IMR-90 (cell line): ENCODE results near the gene MLST8. TPM values are rescaled to one million over a fixed set of nuclear protein-coding genes. Genes with fewer than 3 reads are reported as not detected.

ENCODE experiments used
- ATAC-seq: fragments of 200-7000 bp; cut with Tn5 transposase; 2 replicates; pipeline ENCODE4 v1.9.1; 2020; ENCODE audit warnings: low read depth, mild to moderate bottlenecking, moderate library complexity
- BruUV-seq: library from RNA; stranded (reverse); fragments of 400-500 nt; replicated peaks from 2 replicates; lab custom pipeline; 2021; lab: Mats Ljungman, UMichigan
- CTCF ChIA-PET: fragments of 300-600 bp; formaldehyde crosslinking; extraction: SDS; loops from one replicate; lab custom pipeline; 2021; ENCODE audit warnings: antibody characterized with exemption; lab: Yijun Ruan, JAX
- POLR2A ChIA-PET: fragments of 300-600 bp; sonication (Branson Sonifier 250); formaldehyde crosslinking; loops from one replicate; lab custom pipeline; 2022; ENCODE audit warnings: antibody characterized with exemption; ENCODE audit not compliant: unreplicated experiment; lab: Charles Lee
- DNase-seq: peaks from one replicate; pipeline ENCODE4 v3.0.0; 2013
- H2AFZ ChIP-seq: replicated peaks from 2 replicates; pipeline ENCODE3; 2013; ENCODE audit warnings: low read length, mild to moderate bottlenecking; ENCODE audit not compliant: poor library complexity
- H2AK5ac ChIP-seq: 2 replicates; pipeline ENCODE4 v1.6.1; 2013; ENCODE audit warnings: low read depth, low read length, inconsistent platforms
- H2AK9ac ChIP-seq: replicated peaks from 2 replicates; pipeline ENCODE3; 2013; ENCODE audit warnings: mild to moderate bottlenecking, low read depth, low read length, moderate library complexity; ENCODE audit not compliant: poor library complexity
- H2BK120ac ChIP-seq: 2 replicates; pipeline ENCODE4 v1.6.1; 2013; ENCODE audit warnings: low read depth, low read length, inconsistent platforms
- H2BK15ac ChIP-seq: 3 replicates; pipeline ENCODE4 v1.6.1; 2013; ENCODE audit warnings: low read depth, low read length, inconsistent platforms
- H2BK20ac ChIP-seq: 2 replicates; pipeline ENCODE4 v1.6.1; 2013; ENCODE audit warnings: low read depth, mild to moderate bottlenecking, inconsistent platforms, low read length, moderate library complexity
- H2BK5ac ChIP-seq: 2 replicates; pipeline ENCODE4 v1.6.1; 2013; ENCODE audit warnings: mild to moderate bottlenecking, low read depth, low read length, inconsistent platforms; ENCODE audit not compliant: poor library complexity, severe bottlenecking
- H3K14ac ChIP-seq: replicated peaks from 2 replicates; pipeline ENCODE4 v1.6.1; 2013; ENCODE audit warnings: low read depth, low read length, inconsistent platforms
- H3K18ac ChIP-seq: 2 replicates; pipeline ENCODE4 v1.6.1; 2013; ENCODE audit warnings: low read depth, low read length, control low read depth
- H3K23ac ChIP-seq: 2 replicates; pipeline ENCODE4 v1.6.1; 2013; ENCODE audit warnings: low read depth, low read length, inconsistent platforms
- H3K27ac ChIP-seq: 2 replicates; pipeline ENCODE4 v1.5.1; 2013; ENCODE audit warnings: mild to moderate bottlenecking, control low read depth, low read length; ENCODE audit not compliant: insufficient read depth
- H3K27me3 ChIP-seq: 2 replicates; pipeline ENCODE4 v1.6.1; 2013; ENCODE audit warnings: low read length; ENCODE audit not compliant: control insufficient read depth, insufficient read depth
- H3K36me3 ChIP-seq: 2 replicates; pipeline ENCODE4 v1.6.1; 2013; ENCODE audit warnings: low read length, mixed read lengths; ENCODE audit not compliant: control insufficient read depth, insufficient read depth
- H3K4ac ChIP-seq: 2 replicates; pipeline ENCODE4 v1.6.1; 2013; ENCODE audit warnings: low read depth, low read length, inconsistent platforms
- H3K4me1 ChIP-seq: 2 replicates; pipeline ENCODE4 v1.6.1; 2013; ENCODE audit warnings: low read length, mixed read lengths; ENCODE audit not compliant: control insufficient read depth, insufficient read depth
- H3K4me2 ChIP-seq: 2 replicates; pipeline ENCODE4 v1.6.1; 2013; ENCODE audit warnings: low read depth, mild to moderate bottlenecking, control low read depth, low read length, moderate library complexity
- H3K4me3 ChIP-seq: 2 replicates; pipeline ENCODE4 v1.5.1; 2013; ENCODE audit warnings: low read depth, mild to moderate bottlenecking, control low read depth, low read length, moderate library complexity; ENCODE audit not compliant: insufficient read depth
- H3K56ac ChIP-seq: 2 replicates; pipeline ENCODE4 v1.6.1; 2013; ENCODE audit warnings: low read length, inconsistent platforms; ENCODE audit not compliant: insufficient read depth; ENCODE audit errors: extremely low read depth
- H3K79me1 ChIP-seq, 2 experiments: 2 replicates each; pipeline ENCODE4 v1.6.1; 2013; ENCODE audit warnings: low read length in 2 of 2, inconsistent platforms in 1 of 2, low read depth in 1 of 2
- H3K9ac ChIP-seq: 2 replicates; pipeline ENCODE4 v1.6.1; 2013; ENCODE audit warnings: low read depth, low read length, control low read depth
- H3K9me1 ChIP-seq: 2 replicates; pipeline ENCODE4 v1.6.1; 2013; ENCODE audit warnings: low read length, inconsistent platforms; ENCODE audit not compliant: insufficient read depth
- H3K9me3 ChIP-seq: 2 replicates; pipeline ENCODE4 v1.6.1; 2013; ENCODE audit warnings: low read length; ENCODE audit not compliant: control insufficient read depth, insufficient read depth
- H4K20me1 ChIP-seq: 2 replicates; pipeline ENCODE4 v1.6.1; 2013; ENCODE audit warnings: low read length, inconsistent platforms; ENCODE audit not compliant: insufficient read depth
- H4K5ac ChIP-seq: 2 replicates; pipeline ENCODE4 v1.6.1; 2013; ENCODE audit warnings: mild to moderate bottlenecking, low read depth, low read length, control low read depth
- H4K8ac ChIP-seq, 2 experiments: 2 replicates each; pipeline ENCODE4 v1.6.1; 2013; ENCODE audit warnings: low read depth in 2 of 2, low read length in 2 of 2, control low read depth in 1 of 2, inconsistent platforms in 1 of 2
- H4K91ac ChIP-seq: 2 replicates; pipeline ENCODE4 v1.6.1; 2013; ENCODE audit warnings: low read depth, low read length, inconsistent platforms; ENCODE audit not compliant: insufficient read depth
- BHLHE40 ChIP-seq: fragments of 150-350 bp; IDR thresholded peaks from 2 replicates; pipeline ENCODE4 v1.6.1; 2016; ENCODE audit warnings: mild to moderate bottlenecking, low read depth, low read length
- CHD1 ChIP-seq: IDR thresholded peaks from 2 replicates; pipeline ENCODE4 v1.6.1; 2012; ENCODE audit warnings: low read depth, low read length, improper control_type of control experiment
- MAZ ChIP-seq: IDR thresholded peaks from 2 replicates; pipeline ENCODE4 v1.6.1; 2012; ENCODE audit warnings: low read depth, mild to moderate bottlenecking, low read length, improper control_type of control experiment, moderate library complexity, borderline replicate concordance
- MXI1 ChIP-seq: IDR thresholded peaks from 2 replicates; pipeline ENCODE4 v1.6.1; 2012; ENCODE audit warnings: low read depth, mild to moderate bottlenecking, low read length, moderate library complexity, borderline replicate concordance
- RCOR1 ChIP-seq: IDR thresholded peaks from 2 replicates; pipeline ENCODE4 v1.6.1; 2012; ENCODE audit warnings: mild to moderate bottlenecking, low read length, improper control_type of control experiment; ENCODE audit not compliant: insufficient replicate concordance
- RFX5 ChIP-seq: IDR thresholded peaks from 2 replicates; pipeline ENCODE4 v1.8.0; 2012; ENCODE audit warnings: low read depth, mild to moderate bottlenecking, low read length, moderate library complexity
- SMC3 ChIP-seq: fragments of 150-350 bp; IDR thresholded peaks from 2 replicates; pipeline ENCODE4 v1.6.1; 2016; ENCODE audit warnings: low read depth, mild to moderate bottlenecking, antibody characterized with exemption, low read length, moderate library complexity
- WGBS, 2 experiments: methylation state at CpG; one replicate each; pipeline versions ENCODE4 v1.1.5 to v1.1.7; 2013; ENCODE audit warnings: missing lambda C conversion rate in 2 of 2; ENCODE audit not compliant: insufficient read length in 1 of 2; ENCODE audit errors: extremely low coverage in 2 of 2; 5-methylcytosine and 5-hydroxymethylcytosine counted together
- dilution Hi-C: fragments of 300-500 bp; cut with HindIII; formaldehyde crosslinking; loops from one replicate; pipeline ENCODE4 v1.14.3; 2018; ENCODE audit warnings: low sequenced_read_pairs; ENCODE audit not compliant: unreplicated experiment
- in situ Hi-C: fragments of 300-500 bp; cut with MboI; formaldehyde crosslinking; loops from 3 replicates; pipeline ENCODE4 v1.14.3; 2019; ENCODE audit warnings: low sequenced_read_pairs, inconsistent platforms, mixed read lengths
- intact Hi-C: fragments of 100-400 bp; cut with micrococcal nuclease; formaldehyde crosslinking; loops from 2 replicates; pipeline ENCODE4 v1.10.0; 2022
- polyA plus RNA-seq, 3 experiments: library from polyadenylated mRNA; depleted of rRNA; stranded (reverse); fragments of >200 nt; gene quantifications; 2 replicates each; pipeline ENCODE4 v1.2.3, GENCODE V29; 2012; ENCODE audit warnings: low replicate concordance in 1 of 3
- total RNA-seq: library from RNA; depleted of rRNA; stranded (reverse); fragments of >200 nt; gene quantifications from 2 replicates; pipeline ENCODE4 v1.2.3, GENCODE V29; 2012
- TF ChIP-seq, protein P1 (sequence below): conservative IDR thresholded peaks from 2 replicates; pipeline ENCODE4 v1.5.1; 2012; ENCODE audit warnings: mild to moderate bottlenecking, low read depth, low read length, improper control_type of control experiment
- TF ChIP-seq, protein P2 (sequence below): fragments of 150-350 bp; IDR thresholded peaks from 2 replicates; pipeline ENCODE4 v1.6.1; 2017; ENCODE audit warnings: mild to moderate bottlenecking, antibody characterized with exemption, low read length, low read depth
- TF ChIP-seq, protein P3 (sequence below): fragments of 150-350 bp; IDR thresholded peaks from 2 replicates; pipeline ENCODE4 v1.6.1; 2016; ENCODE audit warnings: low read depth, mild to moderate bottlenecking, low read length, moderate library complexity, borderline replicate concordance

MLST8 gene
- total and polyA plus RNA-seq, 2 of the 4 experiments (the other 2 are of a cell fraction) = 34.4 to 93.7 TPM

DNA sequence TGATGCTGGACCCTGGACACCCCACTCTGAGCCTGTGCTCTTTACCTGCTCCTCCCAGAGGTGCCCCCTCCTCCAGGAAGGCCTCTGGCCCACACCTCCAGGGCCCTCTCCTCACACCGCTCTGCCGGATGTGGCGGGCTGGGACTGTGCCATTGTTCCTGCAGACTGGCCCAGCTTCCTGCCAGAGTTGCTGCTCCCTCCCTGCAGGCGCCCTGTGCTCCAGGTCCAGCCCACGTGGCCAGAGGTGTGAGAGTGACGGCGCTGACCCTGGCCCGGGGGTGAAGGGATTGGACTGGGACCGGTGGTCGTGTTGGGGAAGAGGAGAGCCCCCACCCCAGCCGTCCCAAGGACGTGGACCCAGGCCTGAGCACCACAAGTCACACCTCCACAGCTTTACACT, 23.8 kb downstream of the MLST8 start:
- Histone ChIP-seq H2BK20ac (no peak overlapping the region), H3K9ac (no peak overlapping the region), H3K27me3 (no peaks in the 10 kb centered on the region), H3K4me3 (no peak overlapping the region), H4K91ac (no peak overlapping the region), H3K18ac (no peak overlapping the region), H2AFZ (no peak overlapping the region), H3K79me1 (peaks cover 2 to 43% of the 10 kb centered on the region in 2 experiments; a peak in 3 of 4 replicates), H4K20me1 (peaks cover 24% of the 10 kb centered on the region), H4K8ac (no peak overlapping the region), H3K23ac (no peak overlapping the region), H2BK5ac (no peak overlapping the region), H3K9me3 (no peaks in the 10 kb centered on the region), H2AK9ac (peak overlapping the region; percentile 55), H3K36me3 (peaks cover 45% of the 10 kb centered on the region), H4K5ac (no peak overlapping the region), H3K4me1 (peaks cover 12% of the 10 kb centered on the region), H3K9me1 (peaks cover 15% of the 10 kb centered on the region; the same call in 1 of the 2 replicates), H3K56ac (no peak overlapping the region), H2BK15ac (no peak overlapping the region), H3K4ac (no peak overlapping the region), H3K14ac (no peak overlapping the region), H2BK120ac (no peak overlapping the region), H2AK5ac (no peak overlapping the region), H3K4me2 (no peak overlapping the region), H3K27ac (no peak overlapping the region)
- CTCF ChIA-PET = no interaction called here
- intact Hi-C loops = no loop called here
- WGBS, 2 experiments = no CpG with 5 or more reads among the region's 12 CpGs
- dilution Hi-C loops = no loop called here
- DNase-seq (no peak), ATAC-seq (no peak)
- POLR2A ChIA-PET = no interaction called here
- no TSS peak for BruUV-seq
- TF ChIP-seq, protein P1, sequence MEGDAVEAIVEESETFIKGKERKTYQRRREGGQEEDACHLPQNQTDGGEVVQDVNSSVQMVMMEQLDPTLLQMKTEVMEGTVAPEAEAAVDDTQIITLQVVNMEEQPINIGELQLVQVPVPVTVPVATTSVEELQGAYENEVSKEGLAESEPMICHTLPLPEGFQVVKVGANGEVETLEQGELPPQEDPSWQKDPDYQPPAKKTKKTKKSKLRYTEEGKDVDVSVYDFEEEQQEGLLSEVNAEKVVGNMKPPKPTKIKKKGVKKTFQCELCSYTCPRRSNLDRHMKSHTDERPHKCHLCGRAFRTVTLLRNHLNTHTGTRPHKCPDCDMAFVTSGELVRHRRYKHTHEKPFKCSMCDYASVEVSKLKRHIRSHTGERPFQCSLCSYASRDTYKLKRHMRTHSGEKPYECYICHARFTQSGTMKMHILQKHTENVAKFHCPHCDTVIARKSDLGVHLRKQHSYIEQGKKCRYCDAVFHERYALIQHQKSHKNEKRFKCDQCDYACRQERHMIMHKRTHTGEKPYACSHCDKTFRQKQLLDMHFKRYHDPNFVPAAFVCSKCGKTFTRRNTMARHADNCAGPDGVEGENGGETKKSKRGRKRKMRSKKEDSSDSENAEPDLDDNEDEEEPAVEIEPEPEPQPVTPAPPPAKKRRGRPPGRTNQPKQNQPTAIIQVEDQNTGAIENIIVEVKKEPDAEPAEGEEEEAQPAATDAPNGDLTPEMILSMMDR = no peak
- TF ChIP-seq RFX5 (no peak), BHLHE40 (no peak), CHD1 (no peak), MXI1 (no peak), RCOR1 (no peak), MAZ (no peak), SMC3 (no peak)
- TF ChIP-seq, protein P2, sequence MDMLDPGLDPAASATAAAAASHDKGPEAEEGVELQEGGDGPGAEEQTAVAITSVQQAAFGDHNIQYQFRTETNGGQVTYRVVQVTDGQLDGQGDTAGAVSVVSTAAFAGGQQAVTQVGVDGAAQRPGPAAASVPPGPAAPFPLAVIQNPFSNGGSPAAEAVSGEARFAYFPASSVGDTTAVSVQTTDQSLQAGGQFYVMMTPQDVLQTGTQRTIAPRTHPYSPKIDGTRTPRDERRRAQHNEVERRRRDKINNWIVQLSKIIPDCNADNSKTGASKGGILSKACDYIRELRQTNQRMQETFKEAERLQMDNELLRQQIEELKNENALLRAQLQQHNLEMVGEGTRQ = no peak
- TF ChIP-seq, protein P3, sequence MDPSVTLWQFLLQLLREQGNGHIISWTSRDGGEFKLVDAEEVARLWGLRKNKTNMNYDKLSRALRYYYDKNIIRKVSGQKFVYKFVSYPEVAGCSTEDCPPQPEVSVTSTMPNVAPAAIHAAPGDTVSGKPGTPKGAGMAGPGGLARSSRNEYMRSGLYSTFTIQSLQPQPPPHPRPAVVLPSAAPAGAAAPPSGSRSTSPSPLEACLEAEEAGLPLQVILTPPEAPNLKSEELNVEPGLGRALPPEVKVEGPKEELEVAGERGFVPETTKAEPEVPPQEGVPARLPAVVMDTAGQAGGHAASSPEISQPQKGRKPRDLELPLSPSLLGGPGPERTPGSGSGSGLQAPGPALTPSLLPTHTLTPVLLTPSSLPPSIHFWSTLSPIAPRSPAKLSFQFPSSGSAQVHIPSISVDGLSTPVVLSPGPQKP = no peak
- in situ Hi-C loops = no loop called here
